Measurements from ENCODE around the gene LIPH.

LIPH gene

DNA sequence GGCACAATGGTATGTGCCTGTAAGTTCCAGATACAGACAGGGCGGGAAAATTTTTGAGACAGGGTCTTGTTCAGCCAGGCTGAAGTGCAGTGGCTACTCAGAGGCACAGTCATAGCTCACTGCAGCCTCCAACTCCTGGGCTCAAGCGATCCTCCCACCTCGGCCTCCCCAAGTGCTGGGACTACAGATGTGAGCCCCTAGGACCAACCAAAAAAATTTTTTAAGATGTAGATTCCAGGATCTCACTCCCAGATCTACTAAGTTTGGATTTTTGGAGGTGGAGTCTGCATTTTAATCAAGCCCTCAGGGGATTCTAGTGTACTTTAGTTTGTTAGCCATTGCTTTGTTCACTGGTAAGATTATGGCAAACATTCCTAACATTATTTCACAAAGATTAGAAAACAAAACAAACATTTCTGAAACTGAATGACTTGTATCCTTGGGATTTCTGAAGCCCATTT lies 2.7 kb downstream of the LIPH start:
- no peaks in the 10 kb centered on the region for H4K20me1 ChIP-seq (ENCODE audit: insufficient read depth, low read length)
- H3K4me3 ChIP-seq (ENCODE audit: low read length), result no peak overlapping the region
- H3K79me2 ChIP-seq (ENCODE audit: low read length), result no peaks in the 10 kb centered on the region
- no peaks in the 10 kb centered on the region for H3K36me3 ChIP-seq (replicated peaks; ENCODE audit: low read depth, low read length)
- H3K9ac ChIP-seq (ENCODE audit: low read length), result no peak overlapping the region
- TF ChIP-seq EZH2phosphoT487 (IDR thresholded peaks at IDR 0.05; ENCODE audit: low read depth), result no peak
- TF ChIP-seq, protein P1, sequence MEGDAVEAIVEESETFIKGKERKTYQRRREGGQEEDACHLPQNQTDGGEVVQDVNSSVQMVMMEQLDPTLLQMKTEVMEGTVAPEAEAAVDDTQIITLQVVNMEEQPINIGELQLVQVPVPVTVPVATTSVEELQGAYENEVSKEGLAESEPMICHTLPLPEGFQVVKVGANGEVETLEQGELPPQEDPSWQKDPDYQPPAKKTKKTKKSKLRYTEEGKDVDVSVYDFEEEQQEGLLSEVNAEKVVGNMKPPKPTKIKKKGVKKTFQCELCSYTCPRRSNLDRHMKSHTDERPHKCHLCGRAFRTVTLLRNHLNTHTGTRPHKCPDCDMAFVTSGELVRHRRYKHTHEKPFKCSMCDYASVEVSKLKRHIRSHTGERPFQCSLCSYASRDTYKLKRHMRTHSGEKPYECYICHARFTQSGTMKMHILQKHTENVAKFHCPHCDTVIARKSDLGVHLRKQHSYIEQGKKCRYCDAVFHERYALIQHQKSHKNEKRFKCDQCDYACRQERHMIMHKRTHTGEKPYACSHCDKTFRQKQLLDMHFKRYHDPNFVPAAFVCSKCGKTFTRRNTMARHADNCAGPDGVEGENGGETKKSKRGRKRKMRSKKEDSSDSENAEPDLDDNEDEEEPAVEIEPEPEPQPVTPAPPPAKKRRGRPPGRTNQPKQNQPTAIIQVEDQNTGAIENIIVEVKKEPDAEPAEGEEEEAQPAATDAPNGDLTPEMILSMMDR (IDR thresholded peaks at IDR 0.05; ENCODE audit: low read depth, low read length), result no peak
- no peak overlapping the region for H2AFZ ChIP-seq (ENCODE audit: low read depth, low read length)
- H3K4me2 ChIP-seq (ENCODE audit: low read length), result no peak overlapping the region
- H3K27me3 ChIP-seq (ENCODE audit: low read depth, low read length), result no peaks in the 10 kb centered on the region
- peaks cover 25% of the 10 kb centered on the region for H3K4me1 ChIP-seq (ENCODE audit: low read length)
- H3K27ac ChIP-seq (ENCODE audit: low read length), result no peak overlapping the region
- no peaks in the 10 kb centered on the region for H3K9me3 ChIP-seq (ENCODE audit: insufficient read depth, low read length)

DNA sequence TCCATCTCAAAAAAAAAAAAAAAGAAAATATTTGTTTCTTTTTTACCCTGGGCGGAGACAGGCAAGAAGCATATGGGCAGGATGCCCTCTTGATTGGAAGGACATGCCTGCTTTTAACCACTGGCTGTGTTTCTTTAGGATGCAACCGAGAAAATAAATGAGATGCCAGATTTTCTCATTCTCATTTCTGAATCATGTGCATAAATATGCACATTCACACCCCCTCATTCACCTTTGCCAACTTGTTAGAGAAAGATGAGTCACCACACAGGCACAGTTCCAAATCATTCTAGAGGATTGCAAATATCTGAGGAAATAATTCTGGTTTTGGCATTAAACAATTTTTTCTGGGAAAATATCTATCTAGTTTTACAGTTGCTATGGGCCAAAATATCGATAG lies 3.3 kb downstream of the LIPH start:
- Histone ChIP-seq H4K20me1 (ENCODE audit: insufficient read depth, low read length) (no peaks in the 10 kb centered on the region), H3K4me2 (ENCODE audit: low read length) (no peak overlapping the region), H3K27ac (ENCODE audit: low read length) (no peak overlapping the region), H3K4me3 (ENCODE audit: low read length) (no peak overlapping the region), H3K4me1 (ENCODE audit: low read length) (peaks cover 25% of the 10 kb centered on the region), H3K36me3 (replicated peaks; ENCODE audit: low read depth, low read length) (no peaks in the 10 kb centered on the region), H2AFZ (ENCODE audit: low read depth, low read length) (no peak overlapping the region), H3K9ac (ENCODE audit: low read length) (no peak overlapping the region), H3K27me3 (ENCODE audit: low read depth, low read length) (no peaks in the 10 kb centered on the region), H3K79me2 (ENCODE audit: low read length) (no peaks in the 10 kb centered on the region), H3K9me3 (ENCODE audit: insufficient read depth, low read length) (no peaks in the 10 kb centered on the region)
- TF ChIP-seq, protein P1 (IDR thresholded peaks at IDR 0.05; ENCODE audit: low read depth, low read length), result no peak
- no peak for TF ChIP-seq EZH2phosphoT487 (IDR thresholded peaks at IDR 0.05; ENCODE audit: low read depth)

DNA sequence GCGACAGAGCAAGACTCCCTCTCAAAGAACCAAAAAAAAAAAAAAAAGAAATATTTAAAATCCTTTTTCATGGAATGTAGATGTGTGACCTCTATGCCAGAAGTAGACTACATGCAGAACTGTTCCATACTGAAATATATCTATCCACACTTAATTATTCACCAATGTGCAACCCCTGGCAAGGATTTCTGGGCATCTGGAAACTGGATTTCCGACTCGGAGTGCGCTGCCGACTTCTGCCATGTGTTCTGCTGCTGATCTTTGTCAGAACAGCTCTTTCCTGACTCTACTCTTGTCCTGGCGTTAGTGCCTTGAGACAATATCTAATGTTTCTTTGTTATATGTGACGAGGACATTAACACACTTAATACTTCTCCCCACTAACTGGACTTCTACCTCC lies 11.7 kb downstream of the LIPH start:
- Histone ChIP-seq H3K27ac (ENCODE audit: low read length) (no peak overlapping the region), H3K9ac (ENCODE audit: low read length) (no peak overlapping the region), H3K27me3 (ENCODE audit: low read depth, low read length) (no peaks in the 10 kb centered on the region), H3K4me2 (ENCODE audit: low read length) (no peak overlapping the region), H3K79me2 (ENCODE audit: low read length) (no peaks in the 10 kb centered on the region), H2AFZ (ENCODE audit: low read depth, low read length) (no peak overlapping the region), H4K20me1 (ENCODE audit: insufficient read depth, low read length) (no peaks in the 10 kb centered on the region), H3K9me3 (ENCODE audit: insufficient read depth, low read length) (no peaks in the 10 kb centered on the region), H3K36me3 (replicated peaks; ENCODE audit: low read depth, low read length) (no peaks in the 10 kb centered on the region), H3K4me1 (ENCODE audit: low read length) (peaks cover 18% of the 10 kb centered on the region), H3K4me3 (ENCODE audit: low read length) (no peak overlapping the region)
- TF ChIP-seq EZH2phosphoT487 (IDR thresholded peaks at IDR 0.05; ENCODE audit: low read depth), result no peak
- TF ChIP-seq, protein P1 (IDR thresholded peaks at IDR 0.05; ENCODE audit: low read depth, low read length), result no peak

DNA sequence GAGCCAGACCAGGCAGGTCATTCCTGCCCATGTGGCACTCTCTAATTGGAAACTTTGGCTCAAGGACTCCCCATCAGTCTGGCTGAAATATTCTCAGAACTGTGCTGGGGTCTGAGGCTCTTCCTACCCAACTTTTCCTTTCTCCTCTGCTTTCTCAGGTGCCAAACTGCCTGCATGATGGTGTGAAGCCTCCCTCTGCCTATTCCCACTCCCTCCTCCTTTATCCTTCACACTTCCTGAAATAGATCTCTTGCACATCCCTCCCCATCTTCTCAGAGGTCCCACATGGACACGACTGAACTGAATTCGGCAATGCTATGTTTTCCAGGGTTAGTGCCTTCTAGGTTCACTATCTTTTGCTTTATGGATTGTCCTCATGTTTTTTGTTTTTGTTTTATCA lies 12.5 kb downstream of the LIPH start:
- Histone ChIP-seq H3K9ac (ENCODE audit: low read length) (no peak overlapping the region), H2AFZ (ENCODE audit: low read depth, low read length) (no peak overlapping the region), H3K79me2 (ENCODE audit: low read length) (no peaks in the 10 kb centered on the region)

More for the DNA sequence above, 12.5 kb downstream of the LIPH start:
- peaks cover 18% of the 10 kb centered on the region for H3K4me1 ChIP-seq (ENCODE audit: low read length)
- no peaks in the 10 kb centered on the region for H3K9me3 ChIP-seq (ENCODE audit: insufficient read depth, low read length)
- H3K4me2 ChIP-seq (ENCODE audit: low read length), result no peak overlapping the region
- H3K27ac ChIP-seq (ENCODE audit: low read length), result no peak overlapping the region
- H3K36me3 ChIP-seq (replicated peaks; ENCODE audit: low read depth, low read length), result no peaks in the 10 kb centered on the region
- H4K20me1 ChIP-seq (ENCODE audit: insufficient read depth, low read length), result no peaks in the 10 kb centered on the region
- TF ChIP-seq, protein P1 (IDR thresholded peaks at IDR 0.05; ENCODE audit: low read depth, low read length), result no peak
- TF ChIP-seq EZH2phosphoT487 (IDR thresholded peaks at IDR 0.05; ENCODE audit: low read depth), result no peak
- no peak overlapping the region for H3K4me3 ChIP-seq (ENCODE audit: low read length)
- no peaks in the 10 kb centered on the region for H3K27me3 ChIP-seq (ENCODE audit: low read depth, low read length)

Data from OCI-LY3 (cell line).